HepG2 (cell line): Measurements from ENCODE around the gene ENO1. TPM values are rescaled to one million over a fixed set of nuclear protein-coding genes. Genes with fewer than 3 reads are reported as not detected.

Experiments used
- CEBPZ ChIP-seq: IDR thresholded peaks from 2 replicates; pipeline ENCODE4 v1.6.1; 2012; ENCODE audit warnings: low read length, improper control_type of control experiment
- FOSL1 ChIP-seq: sonication (generic); formaldehyde crosslinking; IDR thresholded peaks from 2 replicates; pipeline ENCODE4 v1.9.0; 2021; ENCODE audit warnings: missing genetic modification reagents, borderline replicate concordance
- IKZF1 ChIP-seq: fragments of 450-650 bp; IDR thresholded peaks from 2 replicates; pipeline ENCODE4 v1.7.1; 2016
- KDM2A ChIP-seq: sonication (generic); formaldehyde crosslinking; IDR thresholded peaks from 2 replicates; pipeline ENCODE4 v1.4.0; 2020; ENCODE audit warnings: low read depth, missing genetic modification reagents, borderline replicate concordance
- KLF16 ChIP-seq, 2 experiments: sonication (generic) in 1 of 2; formaldehyde crosslinking in 1 of 2; IDR thresholded peaks; 2 replicates each; pipeline versions ENCODE4 v1.6.1 to v1.8.0; 2016 to 2023; ENCODE audit warnings: missing genetic modification reagents in 2 of 2, missing compliant biosample characterization in 1 of 2
- KMT2B ChIP-seq: IDR thresholded peaks from 2 replicates; pipeline ENCODE4 v1.6.1; 2016; ENCODE audit warnings: missing genetic modification reagents, missing compliant biosample characterization
- PBX3 ChIP-seq: sonication (generic); formaldehyde crosslinking; IDR thresholded peaks from 2 replicates; pipeline ENCODE4 v1.8.1; 2023; ENCODE audit warnings: missing genetic modification reagents, inconsistent platforms, borderline replicate concordance
- PHF5A ChIP-seq: IDR thresholded peaks from one replicate; pipeline ENCODE4 v1.6.1; 2018; ENCODE audit warnings: low read depth, missing genetic modification reagents; ENCODE audit not compliant: unreplicated experiment
- PTBP1 ChIP-seq: fragments of 200-400 bp; formaldehyde crosslinking; IDR thresholded peaks from 2 replicates; pipeline ENCODE4 v1.6.1; 2018; ENCODE audit warnings: low read length, low read depth; ENCODE audit not compliant: poor library complexity, severe bottlenecking
- RCOR2 ChIP-seq: IDR thresholded peaks from 2 replicates; pipeline ENCODE4 v1.6.1; 2016; ENCODE audit warnings: missing biosample characterization, missing genetic modification reagents
- SNAPC5 ChIP-seq: sonication (generic); formaldehyde crosslinking; IDR thresholded peaks from 2 replicates; pipeline ENCODE4 v1.8.1; 2023; ENCODE audit warnings: mild to moderate bottlenecking, missing genetic modification reagents, borderline replicate concordance
- TFAP4 ChIP-seq: sonication (generic); IDR thresholded peaks from 2 replicates; pipeline ENCODE4 v1.6.1; 2016; ENCODE audit warnings: low read depth, borderline replicate concordance
- ZNF207 ChIP-seq: fragments of 450-650 bp; IDR thresholded peaks from 2 replicates; pipeline ENCODE4 v1.6.1; 2016; ENCODE audit warnings: antibody characterized with exemption, borderline replicate concordance
- ZNF224 ChIP-seq: sonication (generic); formaldehyde crosslinking; IDR thresholded peaks from 2 replicates; pipeline ENCODE4 v1.5.0; 2020; ENCODE audit warnings: mild to moderate bottlenecking, missing genetic modification reagents
- ZNF282 ChIP-seq: fragments of 450-650 bp; IDR thresholded peaks from 2 replicates; pipeline ENCODE4 v1.6.1; 2018; ENCODE audit not compliant: partially characterized antibody
- ZNF562 ChIP-seq: sonication (generic); formaldehyde crosslinking; IDR thresholded peaks from 2 replicates; pipeline ENCODE4 v1.8.0; 2022; ENCODE audit warnings: missing genetic modification reagents, borderline replicate concordance
- ZNF598 ChIP-seq: sonication (generic); formaldehyde crosslinking; IDR thresholded peaks from 2 replicates; pipeline ENCODE4 v1.5.1; 2020; ENCODE audit warnings: mild to moderate bottlenecking, missing genetic modification reagents, borderline replicate concordance
- ZNF691 ChIP-seq: sonication (generic); formaldehyde crosslinking; IDR thresholded peaks from 2 replicates; pipeline ENCODE4 v1.4.0; 2020; ENCODE audit warnings: missing genetic modification reagents, low read depth, mild to moderate bottlenecking, borderline replicate concordance
- ZNF772 ChIP-seq: sonication (generic); formaldehyde crosslinking; IDR thresholded peaks from 2 replicates; pipeline ENCODE4 v1.5.0; 2020; ENCODE audit warnings: mild to moderate bottlenecking, missing genetic modification reagents
- ZNF800 ChIP-seq: sonication (generic); formaldehyde crosslinking; IDR thresholded peaks from 2 replicates; pipeline ENCODE4 v1.4.0; 2020; ENCODE audit warnings: missing genetic modification reagents
- ZNF841 ChIP-seq: sonication (generic); formaldehyde crosslinking; IDR thresholded peaks from 2 replicates; pipeline ENCODE4 v1.8.1; 2023; ENCODE audit warnings: missing genetic modification reagents, borderline replicate concordance
- polyA plus RNA-seq, 8 experiments: library from polyadenylated mRNA; depleted of rRNA in 3 of 8; stranded (reverse) in 7 of 8; unstranded in 1 of 8; fragments of >200 nt; fragmentation: Illumina TruSeq in 4 of 8; extraction: Trizol in 4 of 8; gene quantifications; 2 replicates each; pipeline versions ENCODE4 v1.2.1 to v1.2.3, GENCODE V29; 2011 to 2016; ENCODE audit warnings: low read depth in 4 of 8, missing spikeins in 1 of 8, mixed read lengths in 1 of 8; ENCODE audit not compliant: insufficient read depth in 1 of 8
- total RNA-seq, 5 experiments: library from RNA; depleted of rRNA; stranded (reverse); fragments of >200 nt; fragmentation: Illumina TruSeq; extraction: Trizol; gene quantifications; 2 replicates each; pipeline ENCODE4 v1.2.3, GENCODE V29; 2016; ENCODE audit warnings: low read depth in 1 of 5

The ENO1 gene
- total and polyA plus RNA-seq, 2 of the 13 experiments (the other 11 are each of a cell fraction or from before 2014, with no cell fraction given), result 1,559 to 3,103 TPM

GRCh38 chr1:8908388-8909151 is 30.1 kb upstream of the ENO1 start (continued):
- TF ChIP-seq ZNF691 (no peak), ZNF841 (CRISPR knock-in tag) (no peak), ZNF800 (CRISPR knock-in tag) (no peak), ZNF224 (no peak), ZNF207 (no peak), ZNF562 (no peak), KDM2A (peak; percentile 32; the same call in 1 of the 2 replicates), PHF5A (CRISPR knock-in tag) (no peak), PBX3 (no peak), ZNF282 (no peak), ZNF772 (CRISPR knock-in tag) (no peak), CEBPZ (no peak), SNAPC5 (CRISPR knock-in tag) (no peak), IKZF1 (no peak), TFAP4 (no peak), ZNF598 (CRISPR knock-in tag) (no peak), PTBP1 (no peak), KMT2B (CRISPR knock-in tag) (no peak), KLF16 (CRISPR knock-in tag; IDR thresholded peaks at IDR 0.05) (no peak), RCOR2 (CRISPR knock-in tag) (0 out of 2 replicates have a peak, but pooled peaks have one; percentile 23), FOSL1 (CRISPR knock-in tag) (no peak)
